GM21619 (cell line): ENCODE measurements around the gene ZIC5.

Experiments
- ATAC-seq: cut with Tn5 transposase; IDR thresholded peaks from one replicate; pipeline ENCODE4 v1.9.1; 2021; ENCODE audit not compliant: unreplicated experiment

The ZIC5 gene

DNA sequence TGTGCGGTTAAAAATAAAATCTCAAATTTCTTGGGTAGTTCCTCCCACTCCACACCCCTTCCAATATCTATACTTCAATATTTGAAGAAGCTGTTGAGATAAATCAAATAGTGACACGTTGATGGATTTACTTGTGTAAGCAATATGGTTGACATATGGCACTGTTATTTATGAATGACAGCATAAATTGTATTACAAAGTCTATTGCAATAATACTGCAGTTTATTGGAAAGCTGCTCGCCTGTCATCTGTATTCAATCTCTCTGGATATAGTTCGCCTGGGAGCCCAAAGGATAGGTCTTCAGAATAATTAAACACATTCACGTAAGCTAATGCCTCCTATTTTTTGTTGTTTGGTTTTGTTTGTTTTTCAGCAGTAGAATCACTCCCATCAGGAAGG, 5.0 kb upstream of the ZIC5 start:
- ATAC-seq: no peak

DNA sequence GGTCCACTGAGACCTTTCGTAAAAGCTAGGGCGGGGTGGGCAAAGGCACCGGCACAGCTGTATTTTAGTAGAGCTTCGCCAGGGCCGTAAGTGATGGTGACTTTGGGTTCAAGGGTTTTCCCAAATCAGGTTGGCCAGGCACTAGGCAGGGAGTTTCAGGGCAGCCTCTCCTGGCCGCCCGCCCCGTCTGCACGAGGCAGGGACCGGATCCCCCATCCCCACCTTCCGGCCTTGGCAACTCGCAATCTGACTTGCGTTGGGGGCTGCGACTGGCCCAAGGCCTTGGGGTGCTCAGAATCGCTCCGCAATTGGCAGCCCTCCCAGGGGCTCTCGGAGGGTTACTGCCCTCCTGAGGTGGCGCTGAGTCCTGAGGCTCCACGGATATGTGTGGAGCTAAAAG, 4.1 kb upstream of the ZIC5 start:
- ATAC-seq: no peak

DNA sequence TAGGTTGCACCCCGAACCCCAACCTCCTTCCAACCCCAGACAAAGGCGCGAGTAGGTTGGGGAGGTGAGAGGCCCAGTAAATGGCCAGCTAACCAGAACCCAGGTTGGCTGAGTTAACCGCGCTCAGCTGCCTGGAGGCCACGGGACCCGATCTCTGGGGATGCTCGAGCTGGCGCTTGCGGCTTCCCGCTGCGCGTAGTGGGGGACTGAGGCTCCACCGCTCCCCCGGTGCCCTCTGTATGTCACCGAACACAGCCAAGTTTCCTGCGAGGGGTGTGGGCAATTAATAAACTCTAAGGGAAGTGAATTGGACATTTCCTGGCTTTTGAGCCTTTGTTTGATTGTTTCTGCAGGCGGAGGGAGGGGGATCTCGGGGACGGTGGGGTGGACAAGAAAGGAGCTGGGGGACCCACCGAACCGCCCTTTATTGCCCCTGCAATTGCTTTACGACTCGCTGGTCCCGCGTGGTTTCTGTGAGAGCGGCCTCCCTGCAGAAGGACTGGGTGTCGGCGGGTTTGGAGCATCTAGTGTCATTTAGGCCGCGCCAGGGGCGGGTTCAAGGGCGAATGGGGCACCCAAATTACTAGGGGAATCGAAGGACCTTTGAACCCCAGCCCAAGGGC, 3.5 kb upstream of the ZIC5 start:
- no peak for ATAC-seq

DNA sequence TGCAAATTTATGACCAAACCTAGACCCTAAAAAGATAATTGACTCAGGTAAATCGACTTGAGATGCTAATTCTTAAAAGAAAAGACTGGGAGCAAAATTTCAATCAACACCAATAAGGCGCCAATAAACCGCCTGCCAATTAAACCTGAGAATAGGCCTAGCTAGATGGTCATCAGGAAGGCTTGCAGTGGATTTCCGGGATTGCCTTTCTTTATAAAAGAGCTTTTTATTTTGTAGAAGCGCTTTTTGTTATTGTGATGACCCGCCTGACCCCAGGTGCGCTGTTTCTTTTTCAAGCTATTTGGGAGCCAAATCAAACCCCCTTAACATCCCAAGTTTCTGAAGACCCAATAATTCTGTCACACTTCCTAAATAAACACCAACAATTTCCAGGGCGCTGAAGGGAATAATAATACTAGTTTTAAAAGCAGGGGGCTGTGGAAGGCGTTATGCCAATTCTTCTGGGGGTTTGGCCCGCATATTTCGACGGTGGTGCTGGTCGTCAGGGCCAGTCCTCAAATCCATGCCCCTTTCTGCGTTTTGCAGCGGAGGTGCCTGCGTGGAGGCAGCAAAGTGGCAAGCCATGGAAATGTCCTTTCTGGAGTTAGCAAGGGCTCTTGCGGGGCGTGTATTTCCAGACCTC, 2.9 kb upstream of the ZIC5 start:
- ATAC-seq: no peak

DNA sequence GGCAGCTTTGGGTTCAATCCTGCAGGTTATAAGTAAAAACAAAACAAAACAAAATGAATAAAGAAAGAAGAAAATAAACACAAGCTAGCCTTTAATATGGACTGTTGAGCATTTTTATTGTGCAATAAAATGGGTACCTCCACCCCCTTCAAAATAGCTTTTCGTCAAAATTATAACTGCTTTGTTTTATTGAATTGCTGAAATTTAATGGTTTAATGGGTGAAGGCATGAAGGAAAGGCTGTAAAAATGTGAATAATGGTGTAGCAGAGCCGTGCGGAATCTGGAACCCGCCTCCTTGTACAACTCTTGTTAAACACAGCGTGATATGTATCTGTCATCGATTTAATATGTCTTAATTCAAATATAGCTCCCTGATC, 2.2 kb upstream of the ZIC5 start:
- no peak for ATAC-seq

DNA sequence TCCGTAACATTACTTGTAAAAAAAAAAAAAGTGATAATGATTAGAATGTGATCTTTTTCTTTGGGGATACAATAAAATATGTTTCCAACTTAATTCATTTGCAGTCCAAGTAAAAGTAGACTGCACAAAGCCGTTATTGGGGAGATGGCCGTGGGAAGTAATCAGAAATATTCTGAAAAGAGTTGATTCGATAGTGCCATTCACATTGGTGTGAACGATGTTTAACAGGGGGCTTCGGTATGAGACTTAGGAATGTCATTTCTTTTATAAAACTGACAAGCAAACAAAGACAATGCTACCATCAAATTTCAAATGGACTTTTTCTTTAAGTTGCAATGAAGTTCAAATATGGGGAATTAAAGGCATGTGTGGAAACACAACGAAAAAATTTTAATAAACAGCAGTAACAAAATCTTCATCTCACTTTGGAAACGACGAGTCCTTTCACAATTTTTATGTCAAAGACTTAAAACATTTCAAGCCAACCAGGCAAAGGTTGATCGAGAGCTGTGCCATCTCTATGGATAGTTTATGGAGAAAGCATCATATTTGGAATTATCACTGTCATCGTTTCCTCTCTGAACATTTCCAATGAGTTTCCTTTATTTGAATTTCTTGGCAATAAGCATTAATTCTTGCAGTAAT, 1.7 kb upstream of the ZIC5 start:
- ATAC-seq: no peak

DNA sequence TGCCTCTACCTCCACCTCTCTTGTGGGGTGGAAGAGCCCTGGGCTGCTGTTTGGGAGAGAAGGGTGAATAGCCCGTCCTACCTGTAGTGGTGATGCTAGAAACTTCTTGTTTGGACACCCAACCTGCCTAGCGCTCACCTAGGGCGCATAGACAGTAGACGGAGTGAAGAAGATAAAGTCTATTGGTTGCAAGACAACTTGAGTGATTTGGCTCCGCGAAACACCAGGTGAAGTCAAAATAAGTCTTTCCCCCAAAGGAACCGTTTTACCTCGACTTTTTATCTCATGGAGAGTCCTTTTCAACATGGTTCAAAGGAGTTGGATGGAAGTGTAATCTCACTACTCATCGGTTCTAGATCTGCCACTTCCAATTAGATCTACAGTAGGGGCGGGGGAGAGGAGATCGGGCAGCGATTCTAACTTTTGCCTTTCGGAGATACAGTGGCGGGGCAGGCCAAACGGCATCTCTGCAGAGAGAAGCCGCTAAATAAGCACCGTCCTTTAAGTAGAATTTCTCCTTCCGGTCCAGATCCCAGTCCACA, 694 bp upstream of the ZIC5 start:
- no peak for ATAC-seq

DNA sequence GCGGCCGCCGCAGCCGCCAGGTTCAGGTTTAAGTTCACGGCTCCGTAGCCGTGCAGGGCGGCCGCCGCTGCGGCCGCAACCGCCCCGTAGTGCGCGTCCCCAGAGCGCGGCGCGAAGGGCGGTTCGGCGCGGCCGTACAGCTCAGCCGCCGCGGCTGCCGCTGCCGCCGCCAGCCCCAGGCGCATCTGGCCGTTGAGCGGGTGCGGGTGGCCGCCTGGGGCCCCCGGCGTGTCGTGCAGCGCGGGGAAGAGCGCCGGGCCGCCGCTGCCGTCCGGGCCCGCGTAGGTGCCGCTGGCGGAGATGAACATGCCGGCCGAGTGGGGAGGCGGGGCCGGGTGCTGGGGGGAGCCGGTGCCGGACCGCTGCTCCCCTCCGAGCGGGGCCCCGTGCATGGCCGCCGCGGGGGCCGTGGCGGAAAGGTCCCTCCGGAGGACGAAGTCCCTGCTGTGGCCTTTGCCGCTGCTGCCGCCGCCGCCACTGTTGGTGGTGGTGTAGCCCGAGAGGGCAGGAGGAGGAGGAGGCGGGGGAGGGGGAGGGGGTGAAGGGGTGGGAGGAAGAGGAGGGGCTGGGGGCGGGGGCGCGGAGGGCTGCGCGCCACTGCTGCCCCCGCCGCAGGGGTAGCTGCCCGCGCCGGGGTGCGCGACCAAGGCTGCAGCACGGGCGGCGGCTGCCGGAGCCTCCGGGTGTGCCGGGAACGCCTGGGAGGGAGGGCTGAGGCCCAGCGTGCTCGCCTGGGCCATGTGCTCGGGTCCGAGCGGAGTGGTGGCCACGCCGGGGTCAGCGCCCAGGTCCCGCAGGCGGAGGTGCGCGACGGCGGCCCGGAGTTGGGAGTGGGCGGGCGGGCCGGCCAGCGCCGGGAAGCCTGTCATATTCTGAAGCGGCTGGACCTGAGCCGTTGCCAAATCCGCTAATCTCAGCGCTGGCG, 654 bp downstream of the ZIC5 start:
- no peak for ATAC-seq

DNA sequence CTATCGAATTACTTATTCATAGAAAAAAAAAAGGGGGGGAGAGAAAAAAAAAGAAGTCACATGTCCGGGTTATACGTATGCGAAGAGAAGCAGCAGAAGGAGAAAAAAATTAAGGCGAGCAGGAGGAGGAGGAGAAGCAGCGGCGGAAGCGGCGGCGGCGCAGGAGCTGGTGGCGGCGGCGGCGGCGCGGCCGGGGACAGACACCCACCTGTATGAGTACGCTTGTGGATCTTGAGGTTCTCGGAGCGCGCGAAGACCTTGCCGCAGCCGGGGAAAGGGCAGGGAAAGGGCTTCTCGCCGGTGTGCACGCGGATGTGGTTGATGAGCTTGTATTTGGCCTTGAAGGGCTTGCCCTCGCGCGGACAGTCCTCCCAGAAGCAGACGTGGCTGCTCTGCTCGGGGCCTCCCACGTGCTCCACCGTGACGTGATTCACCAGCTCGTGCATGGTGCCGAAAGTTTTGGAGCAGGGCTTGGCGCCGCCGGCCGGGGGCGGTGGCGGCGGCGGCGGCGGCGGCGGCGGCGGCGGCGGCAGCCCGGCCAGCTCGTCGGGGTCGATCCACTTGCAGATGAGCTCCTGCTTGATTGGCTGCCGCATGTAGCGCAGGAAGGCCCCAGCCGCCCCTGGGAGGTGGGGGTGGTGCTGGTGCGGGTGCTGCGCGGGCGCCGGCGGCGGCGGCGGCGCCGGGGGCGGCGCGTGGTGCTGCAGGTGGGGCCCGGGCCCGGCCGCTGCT, 1.5 kb downstream of the ZIC5 start:
- ATAC-seq: no peak

DNA sequence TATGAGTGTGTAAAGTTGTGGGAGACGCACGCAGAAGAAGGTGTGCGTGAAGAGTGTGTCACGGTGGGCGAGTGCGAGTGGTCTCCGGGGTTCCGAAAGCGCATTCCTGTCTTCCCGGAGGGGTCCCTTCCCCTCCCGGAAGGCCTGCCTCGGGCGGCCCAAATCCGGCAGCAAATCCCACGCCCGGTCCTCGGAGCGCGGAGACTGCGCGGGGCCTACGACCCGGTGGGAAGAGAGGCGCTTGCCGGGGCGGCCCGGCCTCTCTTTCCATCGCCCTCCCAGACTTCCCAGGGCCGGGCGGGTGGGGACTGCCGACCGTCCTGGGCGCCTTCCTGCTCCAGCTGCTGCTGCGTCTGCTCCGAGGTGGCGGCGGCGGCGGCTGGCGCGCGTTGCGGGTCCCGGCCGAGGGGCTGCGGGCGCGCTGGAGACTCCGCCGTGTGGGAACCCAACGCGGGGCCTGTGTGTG, 2.1 kb downstream of the ZIC5 start:
- no peak for ATAC-seq

DNA sequence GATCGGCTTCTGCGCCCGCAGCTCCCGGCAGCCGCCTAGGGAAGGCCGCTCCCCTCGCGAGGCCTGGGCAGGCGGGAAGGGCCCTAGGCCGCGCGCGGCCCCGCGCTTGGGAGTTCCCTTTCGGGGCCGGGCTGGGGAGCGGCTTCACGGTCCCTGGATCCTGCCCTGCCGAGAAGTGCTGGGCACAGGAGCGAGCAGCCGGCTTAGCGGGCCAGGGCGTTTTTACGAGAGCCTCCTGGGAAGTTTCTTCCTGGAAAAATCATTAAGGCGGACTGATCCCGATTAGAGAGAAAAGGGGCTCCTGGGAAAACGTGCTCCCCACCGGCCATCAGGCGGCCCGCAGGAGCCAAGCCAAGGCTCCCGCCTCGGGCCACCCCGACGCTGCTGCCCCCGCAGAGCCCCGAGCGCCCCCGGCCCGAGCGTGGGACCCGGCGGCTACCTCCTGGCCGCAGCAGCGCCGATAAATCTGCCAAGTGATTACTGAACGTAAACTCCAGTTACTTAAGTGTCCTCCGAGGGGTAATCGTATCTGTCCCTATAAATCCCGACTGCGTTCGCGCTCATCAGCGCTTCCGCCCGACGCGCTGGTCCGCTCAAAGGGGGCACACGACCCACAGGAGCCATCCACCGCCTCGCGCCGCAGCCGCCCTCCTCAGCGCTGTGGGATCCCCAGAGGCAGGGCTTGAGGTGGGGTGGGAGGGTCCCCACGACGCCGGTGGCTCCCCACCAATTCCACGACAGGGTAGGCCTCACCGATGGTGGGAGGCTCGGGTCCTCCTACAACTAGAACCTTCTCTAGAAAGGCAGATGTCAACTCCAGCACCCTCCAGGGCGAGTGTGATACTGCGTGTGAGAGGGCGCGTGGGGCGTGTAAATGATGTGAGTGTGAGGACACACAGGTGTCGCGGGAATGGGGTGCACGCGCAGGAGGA, 2.8 kb downstream of the ZIC5 start:
- ATAC-seq: no peak

DNA sequence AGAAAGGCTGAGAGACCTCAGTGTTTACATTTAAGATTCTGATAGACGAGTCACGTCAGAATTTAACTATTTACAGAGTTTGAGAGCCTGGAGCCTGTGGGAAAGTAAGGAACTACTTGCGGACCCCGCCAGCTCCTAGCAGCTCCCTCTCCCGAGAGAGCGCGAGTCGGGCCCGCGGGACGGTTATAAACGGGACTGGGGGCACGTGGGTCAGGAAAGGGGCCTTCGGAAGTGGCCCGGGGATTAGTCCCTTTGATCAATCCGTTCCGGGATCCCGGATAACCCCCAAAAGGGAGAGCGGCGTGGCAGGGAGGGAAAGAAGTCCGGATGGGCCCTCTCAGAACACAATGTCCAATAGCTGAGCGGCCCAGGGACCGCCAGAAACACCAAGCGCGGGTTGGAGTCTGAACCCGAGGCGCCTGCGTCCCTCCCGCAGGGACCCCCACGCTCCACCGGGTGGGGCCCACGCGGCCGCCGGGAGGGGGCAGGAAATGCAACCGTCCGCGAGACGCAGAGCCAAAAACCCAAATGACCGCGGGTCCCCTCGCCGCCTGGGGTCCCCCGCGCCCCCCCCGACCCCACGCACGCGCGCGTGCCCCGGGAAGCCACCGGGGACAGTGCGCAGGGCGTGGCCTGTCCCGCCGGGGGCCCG, 3.6 kb downstream of the ZIC5 start:
- ATAC-seq: no peak

DNA sequence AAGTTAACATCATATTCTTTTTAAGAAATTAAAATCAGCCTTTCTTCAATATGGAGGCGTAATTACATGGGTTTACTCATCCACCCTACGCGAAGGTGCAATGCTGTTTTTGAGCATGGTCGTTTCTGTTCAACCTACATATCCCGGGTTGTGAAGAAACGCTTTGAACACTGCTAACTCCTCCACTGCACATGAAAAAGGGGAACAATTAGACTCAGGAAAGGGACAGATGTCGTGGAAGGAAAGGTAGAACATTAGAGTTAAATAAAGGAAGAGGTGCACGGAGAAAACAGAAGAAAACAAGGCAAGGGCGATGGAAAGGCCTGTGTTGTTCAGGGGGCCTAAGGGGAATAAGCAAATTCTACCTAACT, 4.1 kb downstream of the ZIC5 start:
- no peak for ATAC-seq

DNA sequence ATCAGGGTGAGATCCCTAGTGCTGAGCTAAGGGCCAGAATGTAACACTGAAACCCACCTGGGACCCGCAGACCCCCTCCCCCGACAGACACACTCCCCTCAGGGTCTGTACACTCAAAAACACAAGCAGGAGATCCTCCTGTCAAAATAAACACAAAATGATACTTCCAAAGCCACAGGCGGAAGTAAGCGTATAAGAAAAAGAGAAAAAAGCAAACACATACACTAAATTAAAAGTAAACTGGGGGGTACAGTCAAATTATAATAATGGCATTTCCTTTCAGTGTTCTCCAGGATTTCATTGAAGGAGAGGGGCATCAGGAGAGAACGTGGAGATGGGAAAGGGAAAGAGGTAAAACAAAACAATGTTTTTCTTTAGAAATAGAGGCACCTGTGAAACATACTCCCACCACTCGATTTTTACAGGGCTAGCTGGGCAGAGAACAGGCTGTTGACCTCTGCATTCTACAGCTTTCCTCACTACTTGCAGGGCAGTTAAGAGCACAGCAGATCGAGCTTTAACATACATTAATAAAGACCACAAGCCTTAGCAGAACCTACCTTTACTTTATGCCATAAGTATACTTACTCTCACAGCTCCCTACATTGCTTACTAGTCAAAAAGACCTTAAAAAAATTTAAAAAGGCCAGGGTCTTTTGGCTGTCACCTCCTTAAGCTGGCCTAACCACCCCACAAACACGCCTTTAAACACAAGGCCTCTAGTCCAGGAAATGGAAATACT, 5.3 kb downstream of the ZIC5 start:
- no peak for ATAC-seq

DNA sequence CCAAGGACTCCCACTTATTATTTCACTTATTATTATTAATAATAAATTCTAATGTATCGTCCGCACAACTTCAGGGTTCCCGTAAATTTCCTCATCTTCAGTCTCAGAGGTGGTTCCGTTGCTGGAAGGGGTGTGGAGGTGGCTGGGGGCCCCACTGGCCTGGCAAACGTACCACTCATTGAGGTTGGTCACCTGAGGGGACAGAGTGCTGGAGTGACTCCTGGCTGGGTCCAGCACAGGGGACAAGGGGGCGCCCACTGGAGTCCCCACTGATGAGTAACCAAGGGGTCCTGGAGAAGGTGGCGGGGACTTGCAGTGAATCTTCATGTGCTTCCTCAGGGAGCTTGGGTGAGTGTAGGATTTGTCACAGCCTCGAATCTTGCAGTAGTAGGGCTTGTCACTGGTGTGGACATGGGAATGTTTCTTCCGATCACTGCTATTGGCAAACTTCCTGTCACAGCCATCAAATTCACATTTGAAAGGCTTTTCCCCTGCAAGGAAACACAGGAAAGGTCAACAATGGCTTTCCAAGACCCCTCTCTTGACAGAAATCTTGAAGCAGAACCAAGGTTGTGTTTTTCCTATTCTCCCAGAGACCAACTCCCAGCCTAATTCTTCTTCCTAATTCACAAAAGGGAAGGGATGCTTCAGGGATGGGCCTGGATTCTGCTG, 6.1 kb downstream of the ZIC5 start:
- no peak for ATAC-seq

DNA sequence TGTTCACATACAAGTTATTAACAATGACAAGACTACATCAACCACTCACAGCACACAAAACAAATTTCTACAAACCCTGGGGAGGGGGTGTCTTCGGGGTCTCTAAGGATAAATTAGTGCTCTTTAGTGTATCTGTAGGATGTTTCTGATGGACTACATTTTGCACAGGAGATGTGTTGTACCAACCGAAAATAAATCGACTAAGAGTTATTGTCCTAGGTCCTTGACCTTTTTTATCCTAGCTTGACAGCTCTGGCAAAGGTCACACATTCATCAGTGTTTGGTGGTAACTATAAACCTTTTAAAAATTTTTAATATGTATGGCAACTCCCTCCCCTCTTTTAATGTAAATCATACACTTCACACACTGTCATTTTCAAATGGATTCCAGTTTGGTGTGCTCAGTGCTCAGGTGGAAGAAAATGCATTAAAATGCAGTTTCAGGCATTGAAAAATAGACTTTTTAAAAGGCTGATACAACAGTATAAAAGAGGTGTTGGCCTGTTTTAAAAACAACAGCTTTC, 7.7 kb downstream of the ZIC5 start:
- no peak for ATAC-seq

DNA sequence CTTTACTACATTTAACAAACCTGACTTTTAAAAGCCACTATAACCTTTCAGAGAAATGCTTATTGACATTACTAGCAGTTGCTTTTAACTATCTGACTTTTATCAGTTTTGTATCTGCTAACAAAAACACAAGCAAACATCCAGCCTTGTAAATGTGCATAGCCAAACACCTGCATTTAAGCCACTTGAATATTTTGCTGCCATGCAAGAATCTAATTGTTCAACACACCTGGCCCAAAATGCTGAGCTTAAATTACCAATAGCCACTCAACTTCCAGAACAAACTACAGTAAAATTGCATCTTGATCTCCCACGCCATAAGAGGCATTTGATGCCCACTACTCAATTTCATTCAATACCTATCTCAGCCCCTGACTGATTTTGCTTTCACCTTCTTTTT, 9.3 kb downstream of the ZIC5 start:
- no peak for ATAC-seq

DNA sequence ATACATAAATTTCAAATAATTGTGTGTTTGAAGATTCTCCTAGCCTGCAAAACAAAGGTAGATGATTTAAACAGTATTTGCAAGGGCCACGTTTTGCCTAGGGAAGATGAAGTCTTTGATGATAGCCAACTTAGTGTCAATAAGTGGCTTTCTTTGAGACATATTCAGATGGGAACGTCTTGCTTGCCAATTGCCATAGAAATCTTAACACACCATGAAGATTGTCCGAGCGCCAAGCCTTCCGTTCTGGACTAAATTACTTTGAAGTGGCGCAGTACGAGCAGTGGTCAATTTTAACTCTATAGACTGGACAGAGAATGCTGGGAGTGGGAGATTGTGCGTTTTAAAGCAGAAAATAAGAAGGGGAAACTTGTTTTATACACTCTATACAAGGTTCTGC, 9.9 kb downstream of the ZIC5 start:
- no peak for ATAC-seq
